GM18502 (cell line): ENCODE measurements around the gene RANGAP1.

ENCODE experiments used
- ATAC-seq: cut with Tn5 transposase; IDR thresholded peaks from one replicate; pipeline ENCODE4 v1.9.1; 2021; ENCODE audit warnings: mild to moderate bottlenecking; ENCODE audit not compliant: unreplicated experiment, poor library complexity

Gene RANGAP1

GRCh38 chr22:41285820-41286638 lies at the start of gene RANGAP1:
Gene RANGAP1, minus strand, starts transcription at chr22:41286187. Its CDS starts 5,143 bp downstream, at chr22:41281044.
- peak; percentile 93 for ATAC-seq

- no peak for ATAC-seq
Observed at GRCh38 chr22:41334951-41335635, 49.1 kb upstream of the RANGAP1 start.

GRCh38 chr22:41334215-41334614 lies 48.2 kb upstream of the RANGAP1 start:
- no peak for ATAC-seq

- ATAC-seq: no peak
Observed at GRCh38 chr22:41333806-41334205, 47.8 kb upstream of the RANGAP1 start.

- no peak for ATAC-seq
Observed at GRCh38 chr22:41332217-41332939, 46.4 kb upstream of the RANGAP1 start.

GRCh38 chr22:41330169-41330568 lies 44.2 kb upstream of the RANGAP1 start:
- no peak for ATAC-seq

GRCh38 chr22:41327124-41327523 lies 41.1 kb upstream of the RANGAP1 start:
- ATAC-seq: no peak

GRCh38 chr22:41324821-41325528 lies 39.0 kb upstream of the RANGAP1 start:
- no peak for ATAC-seq

- no peak for ATAC-seq
Observed at GRCh38 chr22:41320416-41321240, 34.6 kb upstream of the RANGAP1 start.

- ATAC-seq: no peak
Observed at GRCh38 chr22:41315586-41315985, 29.6 kb upstream of the RANGAP1 start.

GRCh38 chr22:41314821-41315220 lies 28.8 kb upstream of the RANGAP1 start:
- no peak for ATAC-seq

GRCh38 chr22:41311487-41311886 lies 25.5 kb upstream of the RANGAP1 start:
- ATAC-seq: no peak

- ATAC-seq: no peak
Observed at GRCh38 chr22:41310336-41310735, 24.3 kb upstream of the RANGAP1 start.

GRCh38 chr22:41308544-41308947 lies 22.6 kb upstream of the RANGAP1 start:
- ATAC-seq: no peak

- no peak for ATAC-seq
Observed at GRCh38 chr22:41308054-41308453, 22.1 kb upstream of the RANGAP1 start.

- ATAC-seq: no peak
Observed at GRCh38 chr22:41305646-41306045, 19.7 kb upstream of the RANGAP1 start.

- no peak for ATAC-seq
Observed at GRCh38 chr22:41302811-41303210, 16.8 kb upstream of the RANGAP1 start.

GRCh38 chr22:41302021-41302767 lies 16.2 kb upstream of the RANGAP1 start:
- no peak for ATAC-seq
